GM19372 (cell line): Measurements from ENCODE around the gene ENTPD6.
"Not testable (repeated sequence)": the region's sequence is repeated elsewhere in the genome, so short reads cannot be mapped to it uniquely, and the experiment has no call there.

Experiments
- ATAC-seq: cut with Tn5 transposase; IDR thresholded peaks from one replicate; pipeline ENCODE4 v1.9.1; 2021; ENCODE audit warnings: mild to moderate bottlenecking, low read depth, moderate library complexity; ENCODE audit not compliant: unreplicated experiment

ENTPD6 gene

GRCh38 chr20:25252686-25253421 lies 57.3 kb downstream of the ENTPD6 start:
- no peak for ATAC-seq

GRCh38 chr20:25253606-25254275 lies 58.2 kb downstream of the ENTPD6 start:
- ATAC-seq, result no peak

- no peak for ATAC-seq
Observed at GRCh38 chr20:25254571-25254970, 59.1 kb downstream of the ENTPD6 start.

GRCh38 chr20:25254986-25255680 lies 59.6 kb downstream of the ENTPD6 start:
- no peak for ATAC-seq

- ATAC-seq, result no peak
Observed at GRCh38 chr20:25256226-25256859, 60.8 kb downstream of the ENTPD6 start.

GRCh38 chr20:25257130-25257529 lies 61.6 kb downstream of the ENTPD6 start:
- no peak for ATAC-seq

GRCh38 chr20:25257756-25258475 lies 62.4 kb downstream of the ENTPD6 start:
- ATAC-seq, result no peak

- no peak for ATAC-seq
Observed at GRCh38 chr20:25258476-25258805, 62.9 kb downstream of the ENTPD6 start.

GRCh38 chr20:25258828-25259227 lies 63.3 kb downstream of the ENTPD6 start:
- ATAC-seq, result no peak

- ATAC-seq, result no peak
Observed at GRCh38 chr20:25259358-25259757, 63.8 kb downstream of the ENTPD6 start.

GRCh38 chr20:25259788-25260254 lies 64.3 kb downstream of the ENTPD6 start:
- ATAC-seq, result no peak

GRCh38 chr20:25260770-25261437 lies 65.4 kb downstream of the ENTPD6 start:
- not testable (repeated sequence) for ATAC-seq

- ATAC-seq, result no peak
Observed at GRCh38 chr20:25269057-25269832, 73.7 kb downstream of the ENTPD6 start.

GRCh38 chr20:25269833-25270170 lies 74.3 kb downstream of the ENTPD6 start:
- no peak for ATAC-seq

- ATAC-seq, result no peak
Observed at GRCh38 chr20:25270829-25271251, 75.3 kb downstream of the ENTPD6 start.

- ATAC-seq, result no peak
Observed at GRCh38 chr20:25271486-25272222, 76.1 kb downstream of the ENTPD6 start.

- ATAC-seq, result no peak
Observed at GRCh38 chr20:25272223-25273000, 76.9 kb downstream of the ENTPD6 start.

GRCh38 chr20:25273046-25273445 lies 77.5 kb downstream of the ENTPD6 start:
- no peak for ATAC-seq
